HG03432 (cell line): ENCODE data around the gene NECTIN4.
"Not testable (repeated sequence)": the region's sequence is repeated elsewhere in the genome, so short reads cannot be mapped to it uniquely, and the experiment has no call there.

Source experiments
- ATAC-seq: cut with Tn5 transposase; IDR thresholded peaks from one replicate; pipeline ENCODE4 v1.9.1; 2021; ENCODE audit warnings: mild to moderate bottlenecking, moderate library complexity; ENCODE audit not compliant: unreplicated experiment

NECTIN4 gene

GRCh38 chr1:161033751-161034150, 55.6 kb downstream of the NECTIN4 start:
- ATAC-seq, result no peak

DNA sequence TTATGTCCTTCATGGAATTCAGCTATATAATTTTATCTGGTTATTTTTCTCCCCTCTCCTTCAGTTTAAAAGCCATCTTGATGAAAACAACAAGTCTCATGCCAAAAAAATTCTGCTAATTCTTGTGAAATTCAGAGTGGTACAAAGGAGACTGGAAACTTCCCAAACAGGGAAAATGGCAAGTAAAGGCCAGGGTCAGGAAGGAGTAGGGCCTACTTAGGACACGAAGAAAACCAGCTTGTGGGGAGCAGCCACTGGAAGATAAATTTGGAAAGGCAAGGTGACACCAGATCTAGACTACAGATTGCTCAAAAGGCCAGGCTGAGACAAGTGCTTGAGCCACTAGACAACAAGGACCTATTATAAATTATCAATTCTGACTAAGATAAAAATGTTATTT, 56.9 kb downstream of the NECTIN4 start:
- ATAC-seq, result no peak

DNA sequence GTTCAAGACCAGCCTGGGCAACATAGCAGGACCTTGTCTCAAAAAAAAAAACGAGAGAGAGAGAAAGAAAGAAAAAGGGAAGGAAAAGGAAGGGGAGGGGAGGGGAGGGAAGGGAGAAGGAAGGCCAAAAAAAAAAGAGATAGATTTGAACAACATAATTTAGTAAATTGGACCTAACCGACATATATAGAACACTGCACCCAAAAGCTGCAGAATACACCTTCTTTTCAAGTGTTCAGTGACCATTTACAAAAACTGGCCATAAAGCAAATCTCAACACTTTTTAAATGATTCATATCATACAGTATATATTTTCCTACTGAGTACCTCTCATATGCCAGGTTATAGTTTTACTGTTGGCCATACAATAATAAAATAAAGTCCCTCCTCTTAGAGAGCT, 57.5 kb downstream of the NECTIN4 start:
- ATAC-seq, result no peak

GRCh38 chr1:161029466-161029865, 59.9 kb downstream of the NECTIN4 start:
- not testable (repeated sequence) for ATAC-seq

DNA sequence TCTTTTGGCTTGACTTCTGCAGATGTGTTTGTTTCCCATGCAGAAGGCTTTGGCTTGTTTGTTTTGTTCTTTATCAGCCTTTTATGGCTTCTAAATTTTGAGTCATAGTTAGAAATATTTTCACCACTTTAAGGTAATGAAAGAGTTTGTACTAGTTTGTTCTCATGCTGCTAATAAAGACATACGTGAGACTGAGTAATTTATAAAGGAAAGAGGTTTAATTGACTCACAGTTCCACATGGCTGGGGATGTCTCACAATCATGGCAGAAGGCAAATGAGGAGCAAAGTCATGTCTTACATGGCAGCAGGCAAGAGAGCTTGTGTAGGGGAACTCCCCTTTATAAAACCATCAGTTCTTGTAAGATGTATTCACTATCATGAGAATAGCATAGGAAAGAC, 62.4 kb downstream of the NECTIN4 start:
- ATAC-seq, result not testable (repeated sequence)

GRCh38 chr1:161022432-161022831, 66.9 kb downstream of the NECTIN4 start:
- not testable (repeated sequence) for ATAC-seq

DNA sequence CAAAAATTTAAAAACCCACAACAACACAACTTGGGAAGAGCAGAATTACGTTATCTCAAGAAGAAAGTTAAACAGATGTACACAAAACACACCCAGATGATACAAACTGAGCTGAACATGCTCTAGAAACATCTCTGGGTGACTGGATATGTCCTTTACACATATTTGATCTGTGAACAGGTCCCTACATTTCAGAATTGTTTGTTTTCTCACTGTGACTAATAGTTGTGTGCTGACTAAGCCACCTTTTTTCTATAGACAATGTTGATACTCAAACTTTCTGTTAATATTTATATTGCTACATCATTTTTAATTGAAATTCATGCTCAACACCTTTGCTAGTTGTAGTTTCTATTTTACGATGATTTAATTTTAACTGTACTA, 67.4 kb downstream of the NECTIN4 start:
- no peak for ATAC-seq

DNA sequence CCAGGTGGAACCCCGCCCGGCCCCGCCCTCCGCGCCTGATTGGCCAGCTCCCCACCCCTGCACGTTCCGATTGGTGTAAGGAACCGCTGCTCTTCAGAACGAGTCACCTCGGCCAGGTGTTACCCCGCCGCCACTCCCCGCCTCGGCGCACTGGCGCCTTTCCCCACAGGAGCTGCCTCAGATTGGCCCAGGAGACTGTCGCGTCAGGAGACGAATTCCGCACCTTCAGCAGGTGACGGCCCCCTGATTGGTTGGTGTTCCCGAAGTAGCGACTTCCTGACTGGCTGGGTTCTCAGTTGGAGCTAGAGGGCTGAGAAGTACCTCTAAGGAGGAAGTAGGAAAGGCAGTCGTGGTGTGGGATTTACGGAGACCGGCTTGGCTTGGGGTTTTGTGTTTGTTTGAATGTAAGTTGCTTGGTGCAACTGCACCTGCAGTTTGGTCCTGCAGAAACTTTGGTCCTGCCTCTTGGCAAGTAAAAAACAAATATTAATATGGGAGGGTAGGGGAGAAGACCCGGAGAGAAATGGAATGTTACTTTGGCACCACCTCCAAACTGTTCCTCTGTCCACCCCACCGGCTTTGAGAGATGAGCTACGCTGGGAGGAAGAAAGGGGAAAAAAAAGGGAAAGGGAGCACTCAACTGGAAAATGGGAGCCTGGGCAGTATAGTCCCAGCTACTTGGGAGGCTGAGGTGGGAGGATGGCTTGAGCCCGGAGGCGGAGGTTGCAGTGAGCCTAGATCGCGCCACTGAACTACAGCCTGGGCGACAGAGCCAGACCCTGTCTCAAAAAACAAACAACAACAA, 68.0 kb downstream of the NECTIN4 start:
- peak; percentile 91 for ATAC-seq
